HEK293 (cell line): ENCODE results near the gene DSCAML1.

Experiments used
- CTCF ChIP-seq: fragments of 450-650 bp; formaldehyde crosslinking; IDR thresholded peaks from 2 replicates; pipeline ENCODE4 v1.5.1; 2016; ENCODE audit warnings: missing biosample characterization, missing genetic modification characterization
- REST ChIP-seq: fragments of 450-650 bp; formaldehyde crosslinking; IDR thresholded peaks from 2 replicates; pipeline ENCODE4 v1.5.1; 2016; ENCODE audit warnings: missing biosample characterization, missing genetic modification characterization
- SP2 ChIP-seq: fragments of 450-650 bp; formaldehyde crosslinking; IDR thresholded peaks from 2 replicates; pipeline ENCODE4 v1.5.1; 2016; ENCODE audit warnings: missing biosample characterization, missing genetic modification characterization
- TCF7L2 ChIP-seq: IDR thresholded peaks from 2 replicates; pipeline ENCODE4 v1.6.1; 2011; ENCODE audit warnings: low read depth, mild to moderate bottlenecking, inconsistent platforms, low read length, moderate library complexity, borderline replicate concordance
- ZBTB7A ChIP-seq: fragments of 450-650 bp; formaldehyde crosslinking; IDR thresholded peaks from 2 replicates; pipeline ENCODE4 v1.5.1; 2016; ENCODE audit warnings: low read depth, missing biosample characterization, missing genetic modification characterization
- ZNF274 ChIP-seq, 2 experiments: fragments of 200-500 bp in 1 of 2; fragments of 450-650 bp in 1 of 2; sonication (Bioruptor generic) in 1 of 2; formaldehyde crosslinking in 1 of 2; IDR thresholded peaks; 2 replicates each; pipeline versions ENCODE4 v1.5.1 to v1.6.1; 2014 to 2016; ENCODE audit warnings: borderline replicate concordance in 1 of 2, inconsistent platforms in 1 of 2, low read length in 1 of 2, missing biosample characterization in 1 of 2, missing genetic modification characterization in 1 of 2
- ZNF510 ChIP-seq: fragments of 450-650 bp; formaldehyde crosslinking; IDR thresholded peaks from 2 replicates; pipeline ENCODE4 v1.5.1; 2018; ENCODE audit warnings: mild to moderate bottlenecking, missing genetic modification characterization, missing biosample characterization; ENCODE audit not compliant: insufficient replicate concordance

GRCh38 chr11:117444711-117445658, 352.0 kb downstream of the DSCAML1 start:
- TF ChIP-seq TCF7L2 (no peak), ZNF510 (tag by site-specific recombination) (no peak), ZBTB7A (tag by site-specific recombination) (no peak), REST (tag by site-specific recombination) (no peak), CTCF (tag by site-specific recombination) (no peak), ZNF274 (IDR thresholded peaks at IDR 0.05; ENCODE audit: low read length) (no peak), ZNF274 (tag by site-specific recombination; IDR thresholded peaks at IDR 0.05; ENCODE audit: borderline replicate concordance) (no peak), SP2 (tag by site-specific recombination) (no peak)
